Measurements from ENCODE around the gene MOBP.

DNA sequence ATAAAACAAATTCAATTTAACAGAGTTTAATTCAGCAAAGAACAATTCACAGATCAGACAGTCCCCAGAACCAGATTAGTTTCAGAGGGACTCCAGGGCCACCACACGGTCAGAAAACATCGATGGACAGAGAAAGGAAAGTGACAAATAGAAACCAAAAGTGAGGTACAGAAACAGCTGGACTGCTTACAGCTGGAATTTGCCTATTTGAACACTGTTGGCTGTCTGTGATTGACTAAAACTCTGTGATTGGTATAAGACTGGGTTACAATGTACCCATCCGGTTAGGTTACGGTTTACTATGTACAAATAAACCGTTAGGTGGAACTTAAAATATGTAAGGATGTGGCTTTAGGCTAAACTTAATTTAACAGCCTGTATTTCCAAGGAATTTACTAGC lies 30.3 kb downstream of the MOBP start:
- TF ChIP-seq, protein P1, sequence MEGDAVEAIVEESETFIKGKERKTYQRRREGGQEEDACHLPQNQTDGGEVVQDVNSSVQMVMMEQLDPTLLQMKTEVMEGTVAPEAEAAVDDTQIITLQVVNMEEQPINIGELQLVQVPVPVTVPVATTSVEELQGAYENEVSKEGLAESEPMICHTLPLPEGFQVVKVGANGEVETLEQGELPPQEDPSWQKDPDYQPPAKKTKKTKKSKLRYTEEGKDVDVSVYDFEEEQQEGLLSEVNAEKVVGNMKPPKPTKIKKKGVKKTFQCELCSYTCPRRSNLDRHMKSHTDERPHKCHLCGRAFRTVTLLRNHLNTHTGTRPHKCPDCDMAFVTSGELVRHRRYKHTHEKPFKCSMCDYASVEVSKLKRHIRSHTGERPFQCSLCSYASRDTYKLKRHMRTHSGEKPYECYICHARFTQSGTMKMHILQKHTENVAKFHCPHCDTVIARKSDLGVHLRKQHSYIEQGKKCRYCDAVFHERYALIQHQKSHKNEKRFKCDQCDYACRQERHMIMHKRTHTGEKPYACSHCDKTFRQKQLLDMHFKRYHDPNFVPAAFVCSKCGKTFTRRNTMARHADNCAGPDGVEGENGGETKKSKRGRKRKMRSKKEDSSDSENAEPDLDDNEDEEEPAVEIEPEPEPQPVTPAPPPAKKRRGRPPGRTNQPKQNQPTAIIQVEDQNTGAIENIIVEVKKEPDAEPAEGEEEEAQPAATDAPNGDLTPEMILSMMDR (conservative IDR thresholded peaks at IDR 0.05; ENCODE audit: low read depth, low read length), result no peak
- no peak for TF ChIP-seq EZH2phosphoT487 (IDR thresholded peaks at IDR 0.05; ENCODE audit: borderline replicate concordance, low read length)

Data from PC-3 (cell line).